IPS-NIHi7 (cell line): ENCODE data around the gene STS.
"Not testable (repeated sequence)": the region's sequence is repeated elsewhere in the genome, so short reads cannot be mapped to it uniquely, and the experiment has no call there.

Experiments used
- DNase-seq: peaks from one replicate; pipeline ENCODE4 v3.0.0; 2012; ENCODE audit warnings: mixed read lengths; ENCODE audit errors: extremely low spot score

The STS gene

DNA sequence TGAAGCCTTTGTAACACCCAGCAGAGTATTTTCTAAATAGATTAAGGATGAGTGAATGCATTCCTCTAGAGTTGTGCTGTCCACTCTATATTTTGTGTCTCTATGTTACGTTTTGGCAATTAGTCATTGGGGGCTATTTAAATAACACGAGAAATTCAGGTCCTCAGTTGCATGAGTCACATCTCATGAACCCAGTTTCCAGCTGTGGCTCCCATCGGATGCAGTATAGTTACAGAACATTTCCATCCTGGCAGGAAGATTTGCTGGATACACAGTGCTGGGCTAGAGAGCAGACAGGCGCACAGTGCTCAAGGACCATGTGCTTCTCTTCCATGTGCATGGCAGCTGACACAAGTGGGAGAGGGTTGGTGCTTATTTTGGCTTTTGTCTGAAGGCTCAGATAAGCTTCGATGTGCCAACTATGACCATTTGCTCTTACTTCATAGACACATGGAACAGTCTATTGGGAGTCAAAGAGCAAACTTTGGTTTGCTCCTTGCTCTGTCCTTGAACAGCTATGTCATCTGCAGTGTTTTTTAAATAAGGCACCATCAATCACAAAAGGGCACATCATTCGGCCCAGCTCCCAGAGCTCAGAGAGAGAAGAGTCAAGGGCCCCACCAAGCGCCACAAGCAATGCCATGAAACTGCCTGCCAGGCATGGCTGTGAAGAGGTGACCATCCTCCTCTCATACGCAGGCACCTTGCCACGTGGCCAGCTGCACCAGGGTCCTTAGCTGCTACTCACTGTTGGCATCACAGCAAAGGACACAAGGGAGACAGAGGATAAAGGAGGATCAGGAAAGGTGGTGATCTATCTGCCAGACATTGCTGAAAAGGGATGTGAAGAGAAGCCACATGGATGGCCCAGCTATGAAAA lies 8.1 kb upstream of the STS start:
- DNase-seq, result no peak

DNA sequence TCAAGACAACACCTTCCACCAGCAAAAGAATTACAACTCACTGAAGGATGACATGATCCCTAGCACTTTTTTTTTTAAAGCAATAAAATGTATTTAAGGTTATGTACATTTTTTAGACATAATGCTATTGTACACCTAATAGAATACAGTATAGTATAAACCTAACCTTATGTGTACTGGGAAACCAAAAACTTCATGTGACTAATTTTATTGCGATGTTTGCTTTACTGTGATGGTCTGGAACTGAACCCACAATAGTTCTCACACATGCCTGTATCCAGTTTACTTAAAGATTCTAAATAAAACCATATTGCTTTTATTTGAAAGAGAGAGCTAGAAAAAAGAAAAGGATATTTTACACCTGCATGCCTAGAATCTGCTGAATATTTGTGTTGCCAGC lies 4.4 kb upstream of the STS start:
- no peak for DNase-seq

DNA sequence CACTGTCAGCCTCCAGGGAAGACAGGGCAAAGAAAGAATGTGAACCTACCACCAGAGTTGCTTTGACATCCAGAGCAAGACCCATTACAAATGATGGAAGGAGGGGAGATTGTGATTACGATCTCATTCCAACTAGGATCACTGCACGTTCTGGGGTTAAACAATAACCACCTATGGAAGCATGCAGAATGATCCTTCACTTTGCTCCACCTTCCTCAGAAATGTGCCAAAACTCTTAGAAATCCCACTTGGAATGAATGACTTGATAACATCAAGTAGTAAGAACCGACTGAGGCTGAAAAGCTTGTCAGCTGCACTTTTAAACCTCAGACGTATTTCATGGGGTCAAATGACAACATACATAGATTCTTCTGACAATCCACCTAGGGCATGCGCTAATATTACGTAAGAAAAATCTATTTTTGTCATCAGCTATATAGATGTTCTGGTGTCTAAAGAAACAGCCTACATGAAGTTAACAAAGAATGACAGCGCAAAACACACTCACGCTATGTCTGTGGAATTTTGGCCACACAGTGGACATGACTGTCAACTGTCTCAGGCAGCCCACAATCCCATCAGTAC lies 3.5 kb upstream of the STS start:
- no peak for DNase-seq

DNA sequence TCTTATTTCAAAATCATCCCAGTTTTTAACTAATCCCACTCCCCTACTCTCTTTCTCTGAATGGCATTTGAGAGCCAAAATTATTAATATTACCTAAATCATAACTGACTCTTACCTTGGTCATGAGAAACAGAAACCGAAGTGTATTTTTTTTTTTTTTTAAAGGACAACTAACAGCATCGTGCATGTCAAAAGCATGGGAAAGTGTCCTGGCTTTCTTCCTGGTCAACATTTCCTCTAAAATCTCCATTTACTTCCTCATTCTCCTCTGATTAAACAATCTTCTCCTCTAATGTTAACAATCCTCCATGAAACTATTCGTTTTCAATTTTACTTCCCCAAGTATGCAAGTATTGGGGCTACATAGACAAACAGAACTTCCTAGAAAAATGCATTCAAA lies 2.1 kb upstream of the STS start:
- no peak for DNase-seq

DNA sequence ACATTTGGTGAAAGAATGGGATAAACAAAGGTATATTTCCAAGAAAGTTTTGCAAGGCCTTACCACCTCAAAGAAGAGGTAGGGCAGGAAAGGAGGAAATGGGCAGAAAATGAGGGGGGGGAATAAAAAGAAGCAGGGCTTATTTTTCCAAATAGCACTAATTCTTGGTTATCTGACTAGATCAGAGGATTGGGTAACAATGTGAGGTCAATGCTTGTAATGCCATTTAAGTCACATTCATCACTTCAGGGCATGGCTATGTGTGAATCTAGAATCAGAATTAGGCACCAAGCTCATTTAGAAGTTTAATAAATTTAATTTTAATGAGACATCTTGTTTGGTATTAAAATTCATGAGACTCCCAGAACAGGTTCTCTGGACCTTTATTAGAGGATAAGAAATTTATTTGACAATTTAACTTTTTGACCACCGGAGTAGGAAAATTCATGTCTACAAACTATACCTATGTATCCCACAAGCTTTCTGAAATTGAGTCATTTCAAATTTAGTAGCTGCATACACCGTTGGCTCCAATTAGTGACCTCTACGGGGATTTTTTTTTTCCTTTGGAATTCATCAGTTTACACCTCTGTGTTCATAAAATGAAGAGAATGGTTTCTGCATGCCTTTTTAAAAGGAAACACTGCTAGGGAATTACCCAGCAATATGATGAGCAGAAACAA lies 1.4 kb upstream of the STS start:
- no peak for DNase-seq

DNA sequence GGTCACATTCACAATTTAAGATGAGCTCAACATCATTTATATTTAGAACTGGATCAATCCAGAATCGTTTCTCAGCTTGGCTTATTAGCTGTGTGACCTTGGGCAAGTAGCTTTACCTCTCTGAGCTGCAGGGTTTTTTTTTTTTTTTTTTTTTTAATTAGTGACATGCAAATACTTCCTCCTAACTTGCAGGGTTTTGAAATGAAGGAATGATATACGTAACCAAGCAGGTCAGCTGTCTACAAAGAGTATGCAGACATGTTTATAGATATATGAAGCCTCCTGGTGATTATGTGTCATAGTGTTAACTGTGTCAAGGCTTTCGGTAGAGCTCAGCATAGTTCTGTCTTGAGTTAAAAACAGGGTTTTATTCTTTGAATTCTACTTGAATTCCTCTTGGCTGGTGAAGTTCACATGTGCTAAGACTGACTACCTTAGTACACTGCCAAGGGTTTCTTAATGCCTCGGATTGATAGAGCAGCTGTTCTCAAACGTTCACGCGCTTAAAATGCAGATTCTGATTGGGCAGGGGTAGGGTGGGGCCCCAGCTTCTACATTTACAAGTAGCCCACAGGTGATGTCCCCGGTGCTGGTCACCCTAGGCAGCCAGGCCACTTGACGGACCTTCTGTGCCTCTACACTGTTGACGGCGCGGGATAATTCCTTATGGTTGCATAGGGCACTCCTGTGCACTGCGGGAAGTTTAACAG lies 654 bp upstream of the STS start:
- DNase-seq, result no peak

DNA sequence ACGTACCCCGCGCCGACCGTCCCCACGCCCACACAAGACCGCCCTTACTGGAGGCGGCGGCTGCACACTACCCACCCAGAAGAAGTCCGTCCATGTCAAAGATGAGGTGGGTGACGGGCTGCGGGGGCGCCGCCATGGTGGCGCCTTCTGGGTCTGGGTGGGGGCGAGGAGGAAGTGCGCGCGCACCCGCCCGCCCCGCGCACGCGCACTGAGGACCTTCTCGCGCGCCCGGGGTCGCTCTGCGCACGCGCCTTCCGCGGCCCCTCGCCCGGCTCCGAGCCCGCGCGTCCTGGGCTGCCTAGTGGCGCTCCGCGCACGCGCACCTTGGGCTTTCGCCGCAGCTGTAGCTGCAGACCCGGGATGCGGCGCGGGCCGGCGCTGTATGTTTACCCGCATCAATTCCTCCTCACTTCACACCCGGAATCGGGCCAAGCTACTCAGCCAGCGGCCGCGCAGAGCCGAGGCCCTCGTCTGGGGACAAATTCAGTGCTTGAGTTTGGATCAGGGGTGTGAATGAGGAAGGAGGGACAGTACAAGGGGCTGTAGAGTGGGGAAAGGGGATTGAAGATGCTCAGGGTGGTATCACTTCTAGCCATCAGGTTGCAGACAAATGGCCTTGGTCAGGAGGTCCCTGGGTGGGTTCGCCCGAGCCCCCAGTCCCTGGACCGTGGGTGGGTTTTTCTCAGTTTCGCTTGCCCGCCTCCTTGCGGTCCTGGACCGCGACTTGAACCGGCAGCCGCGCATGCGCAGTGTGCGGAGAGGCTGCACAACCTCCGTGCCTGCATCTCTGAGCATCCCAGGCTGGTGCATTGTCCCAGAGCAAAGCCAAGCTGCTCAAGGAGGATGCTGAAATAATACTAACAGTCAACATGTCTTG lies 704 bp downstream of the STS start, which contains the start of gene PUDP:
Gene PUDP (minus strand): TSS at position 176 of the 877 bp plus-strand sequence. CDS start 40 bp downstream, at position 136.
- peak; percentile 98 for DNase-seq

DNA sequence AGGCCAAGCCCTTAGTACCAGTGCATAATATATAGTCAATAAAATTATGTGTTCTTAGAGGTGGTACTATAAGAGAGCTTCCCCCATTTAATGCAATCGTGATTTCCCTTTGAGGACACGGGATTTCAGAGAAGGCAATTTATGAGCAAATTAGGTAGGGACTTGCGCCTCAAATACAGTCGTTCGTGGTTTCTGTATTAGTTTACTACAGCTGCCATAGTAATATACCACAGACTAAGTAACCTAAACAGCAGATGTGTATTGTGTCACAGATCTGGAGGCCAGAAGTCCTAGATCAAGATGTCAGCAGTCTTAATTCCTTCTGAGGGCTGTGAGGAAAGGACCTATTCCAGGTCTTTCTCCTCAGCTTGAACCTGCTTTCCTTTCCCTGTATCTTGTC lies 1.9 kb downstream of the STS start:
- DNase-seq, result no peak

DNA sequence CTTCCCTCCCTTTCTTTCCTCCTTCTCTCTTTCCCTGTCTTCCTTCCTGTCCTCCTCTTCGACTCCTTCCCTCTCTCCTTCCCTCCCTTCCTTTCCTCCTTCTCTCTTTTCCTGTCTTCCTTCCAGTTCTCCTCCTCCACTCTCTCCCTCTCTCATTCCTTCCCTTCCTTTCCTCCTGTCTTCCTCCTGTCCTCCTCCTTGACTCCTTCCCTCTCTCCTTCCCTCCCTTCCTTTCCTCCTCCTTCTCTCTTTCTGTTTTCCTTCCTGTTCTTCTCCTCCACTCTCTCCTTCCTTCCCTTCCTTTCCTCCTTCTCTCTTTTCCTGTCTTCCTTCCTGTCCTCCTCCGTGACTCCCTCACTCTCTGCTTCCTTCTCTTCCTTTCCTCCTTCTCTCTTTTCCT lies 5.7 kb downstream of the STS start:
- no peak for DNase-seq

DNA sequence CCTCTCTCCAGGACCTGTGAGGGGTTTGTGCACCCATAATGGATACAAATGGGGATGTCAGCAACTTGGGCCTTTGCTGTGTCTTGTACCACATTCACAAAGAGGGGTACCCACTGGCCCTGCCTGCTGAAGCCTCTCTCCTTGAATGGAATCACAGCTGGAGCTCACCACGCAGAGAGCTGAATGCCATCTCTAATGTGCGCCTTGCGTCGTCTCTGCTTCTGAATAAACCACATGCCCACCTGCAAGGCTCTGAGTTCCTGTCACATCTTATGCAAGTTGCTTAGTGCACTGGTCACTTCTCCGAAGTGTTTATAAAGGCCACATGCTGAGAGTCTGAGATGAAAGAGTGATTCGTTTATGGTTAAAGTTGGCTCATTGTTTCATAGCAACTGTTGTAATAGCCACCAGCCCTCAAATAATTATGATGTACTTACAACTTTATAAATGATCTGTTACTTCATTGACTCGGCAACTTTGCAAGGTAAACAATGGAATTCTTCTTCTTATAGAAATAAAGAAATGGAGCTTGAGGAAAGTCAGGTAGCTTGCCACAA lies 6.6 kb downstream of the STS start:
- DNase-seq, result no peak

DNA sequence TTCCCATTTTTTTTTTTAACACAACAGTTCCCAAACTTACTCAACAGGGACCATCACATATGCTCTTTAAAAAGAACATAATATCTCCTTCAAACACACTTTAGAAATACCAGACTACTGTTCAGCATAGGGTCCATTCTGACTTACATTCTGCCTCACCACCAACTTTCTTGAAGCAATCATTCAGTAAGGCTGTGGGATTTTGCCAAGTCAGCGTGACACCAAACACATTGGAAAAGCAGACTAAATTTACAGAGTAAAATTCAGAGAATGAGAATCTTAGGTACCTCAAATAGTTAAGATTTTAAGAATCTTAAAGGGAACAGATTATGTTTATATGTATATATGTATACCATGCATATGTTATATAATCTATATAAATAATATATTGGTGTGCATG lies 7.7 kb downstream of the STS start:
- no peak for DNase-seq

DNA sequence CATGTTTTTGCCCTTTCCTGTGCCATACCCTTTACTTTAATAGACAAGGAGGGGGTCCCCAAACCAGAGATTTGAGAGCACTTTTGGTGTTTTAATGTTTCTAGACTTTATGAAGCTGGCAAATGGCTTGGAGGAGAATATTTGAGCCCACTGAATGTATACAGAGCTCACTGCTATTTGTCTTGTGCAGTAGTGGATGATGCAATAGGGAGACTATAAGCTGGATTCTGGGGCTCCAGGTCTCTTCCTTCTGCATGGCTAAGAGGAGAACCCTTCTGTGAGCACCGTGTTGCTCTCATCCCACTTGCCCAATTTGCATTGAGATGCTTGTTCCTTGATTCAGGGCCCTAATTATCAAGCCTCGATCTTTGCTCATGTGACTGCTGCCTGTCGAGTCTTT lies 9.4 kb downstream of the STS start:
- DNase-seq, result no peak

DNA sequence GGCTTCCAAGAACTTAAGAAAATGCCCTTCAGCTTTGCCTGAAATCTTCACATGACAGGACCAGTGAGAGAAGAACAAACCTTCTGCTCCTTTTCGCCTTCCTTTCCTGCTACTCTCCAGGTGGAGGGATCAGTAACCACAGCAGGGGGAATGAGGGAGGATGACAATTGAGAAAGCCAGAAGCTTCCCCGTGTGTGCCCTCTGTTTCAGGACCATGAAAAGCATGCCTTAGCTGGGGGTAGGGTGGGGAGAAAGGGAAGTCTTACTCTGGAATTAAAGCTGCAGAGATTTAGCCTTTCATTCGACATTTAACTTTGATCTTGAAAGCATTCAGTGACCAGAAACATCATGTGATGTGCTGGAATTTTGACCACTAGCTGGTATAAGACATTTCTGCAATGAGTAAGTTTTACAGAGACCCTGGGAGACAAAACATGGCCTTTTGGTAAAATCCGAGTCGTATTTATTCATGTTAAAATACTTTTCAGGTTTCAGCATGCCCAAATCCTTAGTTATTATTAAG lies 11.0 kb downstream of the STS start:
- DNase-seq, result peak; percentile 38

DNA sequence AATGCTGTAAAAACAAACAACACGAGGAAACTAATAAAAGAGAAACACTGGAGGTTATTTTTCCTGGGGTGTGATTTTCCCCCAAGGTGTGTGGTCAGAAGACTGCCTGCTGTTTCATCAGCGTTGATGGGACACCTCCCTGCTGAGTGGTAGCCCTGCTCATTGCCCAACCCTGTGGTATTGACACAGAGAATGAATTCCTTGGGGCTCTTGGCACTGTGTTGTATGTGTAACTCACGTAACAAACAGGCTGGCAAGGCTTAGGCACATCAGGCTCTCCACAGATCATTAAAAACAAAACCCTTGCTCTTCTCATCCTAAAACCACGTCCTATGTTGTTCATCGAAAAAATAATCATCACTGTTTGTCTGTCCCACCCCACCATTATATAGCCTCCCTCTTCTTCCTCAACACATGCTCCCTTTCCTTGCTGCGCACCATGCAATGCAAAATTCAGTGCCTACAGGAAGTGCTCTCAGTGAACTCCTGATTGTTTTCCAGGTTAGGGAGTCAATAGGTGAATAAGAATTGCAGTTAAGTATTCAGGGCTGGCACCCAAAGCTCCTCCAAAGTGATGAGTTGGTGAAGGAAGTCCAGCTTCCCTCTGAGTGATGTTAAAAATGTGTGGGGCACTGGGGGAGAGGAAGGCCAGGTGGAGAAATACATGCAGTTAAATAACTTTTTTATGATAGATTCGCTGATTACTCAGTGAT lies 11.8 kb downstream of the STS start:
- no peak for DNase-seq

DNA sequence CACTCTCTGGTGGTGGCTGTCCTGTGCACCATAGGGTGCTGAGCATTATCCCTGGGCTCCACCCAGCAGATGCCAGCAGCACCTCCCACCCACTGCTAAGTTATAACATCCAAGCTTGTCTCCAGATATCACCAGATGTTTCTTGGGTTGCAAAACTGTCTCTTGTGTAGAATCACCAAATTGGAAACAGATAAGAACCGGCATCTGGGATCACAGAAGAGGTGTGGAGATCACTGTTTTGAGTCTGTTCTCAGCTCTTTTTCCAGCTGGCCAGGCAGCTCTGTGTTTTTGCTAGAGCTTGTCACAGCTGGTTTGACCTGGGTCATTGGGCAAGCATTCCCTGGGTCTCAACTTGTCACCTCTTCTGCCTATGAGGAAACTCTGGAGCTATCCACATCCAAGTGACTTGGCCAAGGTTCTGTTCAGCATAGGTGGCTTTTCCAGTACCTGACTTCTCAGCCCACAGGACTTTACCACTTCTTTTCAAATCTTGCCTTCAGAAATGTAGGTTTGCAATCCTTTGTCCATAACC lies 15.7 kb downstream of the STS start:
- no peak for DNase-seq

DNA sequence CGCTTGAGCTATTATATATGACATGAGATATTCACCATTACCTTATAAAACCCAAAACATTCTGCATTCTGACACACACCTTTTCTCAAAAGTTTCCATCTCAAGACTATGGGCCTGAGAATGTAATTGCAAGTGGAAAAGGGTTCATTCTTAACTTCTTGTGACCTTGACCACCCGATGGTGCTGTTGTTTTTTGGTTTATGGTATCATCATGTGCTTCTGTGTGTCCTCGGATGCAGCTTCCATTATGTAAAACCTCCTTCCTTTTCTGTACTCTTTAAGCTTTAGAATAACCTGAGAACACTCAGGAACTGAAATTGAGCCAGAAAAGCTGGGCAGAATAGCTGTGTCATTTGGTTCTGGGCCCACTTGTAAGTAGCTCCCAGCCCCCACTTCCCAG lies 16.7 kb downstream of the STS start:
- no peak for DNase-seq

DNA sequence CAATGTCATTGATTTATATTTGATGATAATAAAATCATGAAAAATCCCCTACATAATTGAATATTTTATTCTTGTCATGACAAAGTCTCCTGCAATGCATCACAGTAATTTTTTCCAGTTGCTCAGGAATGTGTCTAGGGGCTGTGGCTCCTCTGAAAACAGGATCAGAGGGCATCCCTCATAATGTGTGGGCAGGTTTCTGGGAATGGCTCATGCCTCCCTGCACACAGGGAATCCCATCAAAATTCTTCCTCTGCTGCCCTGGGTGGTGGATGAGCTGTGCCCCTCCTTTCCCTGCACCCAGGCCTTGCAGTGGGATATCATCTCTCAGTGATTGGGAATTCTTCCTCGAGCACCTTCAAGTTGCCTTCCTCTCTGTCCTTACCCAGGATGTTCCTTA lies 20.9 kb downstream of the STS start:
- no peak for DNase-seq

DNA sequence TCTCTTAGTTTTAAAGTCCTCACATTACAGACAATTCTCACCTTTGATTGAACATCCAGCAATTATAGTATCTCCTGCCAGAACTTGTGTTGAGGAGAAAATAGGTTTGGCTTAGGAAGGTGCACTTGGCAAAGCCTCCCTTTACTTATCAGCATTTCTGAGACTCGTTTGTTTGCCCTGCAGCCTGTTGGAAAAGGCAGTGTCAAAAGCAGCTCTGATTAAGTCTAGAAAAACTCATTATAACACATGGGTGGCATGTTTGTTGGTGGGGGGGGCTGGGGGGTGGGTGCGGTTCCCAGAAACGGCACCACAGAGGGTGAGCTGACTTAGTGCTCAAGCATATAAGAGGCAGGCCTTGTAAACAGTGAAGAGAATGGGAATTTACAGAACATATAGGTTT lies 22.1 kb downstream of the STS start:
- no peak for DNase-seq

DNA sequence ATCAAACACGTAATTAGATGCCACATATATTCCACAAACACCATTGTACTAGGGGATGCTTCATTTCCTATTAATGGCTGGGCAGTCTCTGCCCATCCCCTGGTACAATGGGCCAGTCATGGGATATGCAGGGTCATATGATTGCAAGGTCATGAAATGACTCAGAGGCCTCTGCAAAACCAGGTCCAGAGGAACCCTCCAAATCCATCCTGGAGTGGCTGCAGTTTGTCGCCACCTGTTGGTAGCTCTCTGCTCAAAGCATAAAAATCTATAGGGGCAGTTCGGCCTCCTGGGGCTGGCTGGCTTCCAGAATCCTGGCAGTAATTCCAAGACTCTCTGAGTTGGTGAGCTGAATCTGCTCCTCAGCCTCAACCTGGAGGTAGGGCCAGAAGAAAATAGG lies 23.4 kb downstream of the STS start:
- DNase-seq, result peak; percentile 73

DNA sequence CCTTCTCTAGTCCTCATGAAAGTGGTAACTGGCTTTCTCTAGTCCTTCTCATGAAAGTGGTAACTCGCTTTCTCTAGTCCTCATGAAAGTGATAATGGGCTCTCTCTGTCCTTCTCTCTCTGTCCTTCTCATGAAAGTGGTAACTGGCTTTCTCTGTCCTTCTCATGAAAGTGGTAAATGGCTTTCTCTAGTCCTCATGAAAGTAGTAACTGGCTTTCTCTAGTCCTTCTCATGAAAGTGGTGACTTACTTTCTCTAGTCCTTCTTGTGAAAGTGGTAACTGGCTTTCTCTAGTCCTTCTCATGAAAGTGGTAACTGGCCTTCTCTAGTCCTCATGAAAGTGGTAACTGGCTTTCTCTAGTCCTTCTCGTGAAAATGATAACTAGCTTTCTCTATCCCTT lies 31.3 kb downstream of the STS start:
- DNase-seq, result not testable (repeated sequence)
